NCI-H526 treated with DMSO at 0.1 percent for 48 hours (cell line): ENCODE data around the gene CFAP46.
"Not testable (repeated sequence)": the region's sequence is repeated elsewhere in the genome, so short reads cannot be mapped to it uniquely, and the experiment has no call there.

Experiments
- DNase-seq: peaks from one replicate; lab custom pipeline; 2025; lab: John Stamatoyannopoulos, UW

CFAP46 gene

DNA sequence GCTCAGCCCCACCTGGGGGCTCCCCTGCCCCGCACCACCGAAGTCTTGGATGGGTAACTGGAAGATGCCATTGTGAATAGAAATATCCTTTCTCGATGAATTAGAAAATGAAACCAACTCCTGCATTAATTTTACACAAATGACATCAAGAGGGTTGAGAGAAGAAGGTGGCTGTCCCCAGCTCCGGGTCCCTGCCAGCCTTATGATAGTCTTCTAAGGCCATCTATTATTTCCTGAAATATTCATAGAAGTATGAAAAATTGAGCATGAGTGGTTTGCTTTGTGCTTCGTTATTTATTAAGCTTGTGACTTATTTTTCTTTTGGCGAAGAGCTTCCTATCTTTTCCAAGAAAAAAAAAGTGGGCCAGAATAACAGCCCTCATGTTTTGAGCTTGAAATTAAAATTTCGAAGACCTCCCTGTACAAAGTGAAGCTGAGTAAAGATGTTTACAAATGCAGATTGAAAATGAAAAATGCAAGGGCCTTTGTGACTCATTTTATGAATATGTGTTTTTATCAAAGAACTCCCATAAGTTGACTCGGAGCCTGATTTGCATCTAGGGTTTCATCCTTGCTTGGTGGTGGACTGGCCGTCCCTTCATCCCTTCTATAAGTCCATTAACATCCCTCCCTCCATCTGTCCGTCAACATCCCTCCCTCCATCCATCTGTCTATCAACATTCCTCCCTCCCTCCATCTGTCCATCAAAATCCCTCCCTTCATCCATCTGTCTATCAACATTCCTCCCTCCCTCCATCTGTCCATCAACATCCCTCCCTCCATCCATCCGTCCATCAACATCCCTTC, 20.5 kb upstream of the CFAP46 start:
- DNase-seq = no peak

DNA sequence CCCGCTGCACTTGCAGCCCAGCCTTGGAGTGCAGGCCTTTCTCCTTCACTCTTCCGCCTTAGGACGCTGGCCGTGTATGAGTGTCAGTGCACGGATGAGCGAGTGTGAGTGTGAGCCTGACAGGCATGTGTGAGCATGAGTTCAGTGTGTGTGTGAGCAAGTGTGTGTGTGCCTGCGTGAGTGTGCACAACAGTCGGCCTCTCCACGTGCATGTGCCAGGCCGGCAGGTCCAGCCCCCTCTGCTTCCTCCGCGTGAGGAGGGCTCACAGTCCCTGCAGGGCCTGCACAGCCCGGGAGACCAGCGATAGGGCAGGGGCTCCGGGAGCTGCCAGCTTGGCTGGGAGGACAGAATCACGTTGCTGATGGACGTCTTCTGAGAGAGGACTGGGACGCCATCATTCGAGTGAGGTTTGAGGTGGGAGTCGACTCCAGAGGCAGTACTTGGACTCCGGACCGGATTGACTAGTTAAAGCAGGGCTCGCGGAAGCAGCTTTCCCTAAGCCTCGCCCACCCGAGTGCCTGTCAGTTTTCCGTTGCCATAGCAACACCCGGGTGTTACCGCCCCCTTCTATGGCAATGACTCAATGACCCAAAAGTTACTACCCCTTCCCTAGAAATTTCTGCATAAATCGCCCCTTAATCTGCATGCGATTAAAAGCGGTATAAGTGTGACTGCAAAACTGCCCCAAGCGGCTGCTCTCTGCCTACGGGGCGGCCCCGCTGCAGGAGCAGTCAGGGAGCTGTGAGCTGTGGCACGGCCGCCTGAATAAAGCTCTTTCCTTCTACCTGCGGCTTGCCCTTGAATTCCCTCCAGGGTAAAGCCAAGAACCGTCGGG, 19.6 kb upstream of the CFAP46 start:
- DNase-seq = peak; percentile 3

DNA sequence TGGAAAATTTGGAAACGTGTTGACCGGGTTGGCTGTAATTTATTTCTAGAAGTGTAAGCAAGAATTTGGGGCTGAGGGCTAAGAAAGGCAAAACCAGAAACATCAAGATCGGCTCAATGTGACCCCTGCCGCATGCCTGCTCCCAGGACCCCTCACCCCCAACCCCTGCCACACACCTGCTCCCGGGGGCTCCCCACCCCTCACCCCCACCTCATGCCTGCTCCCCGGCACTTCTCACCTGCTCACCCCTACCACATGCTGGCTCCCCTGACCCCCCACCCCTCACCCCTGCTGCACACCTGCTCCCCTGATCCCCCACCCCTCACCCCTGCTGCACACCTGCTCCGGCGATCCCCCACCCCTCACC, 19.0 kb upstream of the CFAP46 start:
- no peak for DNase-seq

DNA sequence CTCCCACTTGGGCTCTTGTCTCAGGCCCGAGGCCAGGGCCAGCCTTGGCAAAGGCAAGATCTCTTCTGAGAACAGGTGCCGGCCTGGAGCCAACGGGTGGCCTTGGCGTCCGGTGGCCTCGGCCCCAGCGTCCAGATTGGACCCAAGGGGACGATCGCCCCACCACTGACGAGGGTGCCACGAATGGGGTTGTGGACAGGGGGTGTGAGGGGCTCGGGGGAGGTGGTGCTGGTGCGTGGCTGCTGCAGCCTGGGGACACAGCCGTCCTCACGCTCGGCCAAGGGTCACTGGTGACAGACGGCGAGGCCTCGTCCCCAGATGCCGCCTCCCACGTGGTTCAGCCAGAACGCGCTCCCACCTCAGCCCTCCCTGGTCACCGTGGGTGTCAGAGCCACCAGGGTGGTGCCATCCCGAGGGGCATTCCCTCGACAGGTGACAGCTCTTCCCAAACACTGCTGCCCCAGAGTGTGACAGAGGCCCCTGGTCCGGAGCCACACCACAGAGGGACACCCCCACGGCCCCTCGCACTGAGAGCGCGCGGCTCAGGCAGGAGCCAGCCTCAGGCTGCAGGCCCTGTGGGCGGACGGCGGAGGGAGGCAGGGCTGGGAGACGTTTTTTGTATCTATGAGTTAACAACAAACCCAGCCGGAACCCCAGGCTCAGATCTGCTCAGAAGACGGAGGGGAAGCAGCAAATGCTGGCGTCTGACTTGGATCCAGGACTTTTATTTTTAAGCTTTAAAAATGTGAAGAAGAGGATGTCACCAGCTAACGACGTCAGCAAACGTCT, 18.5 kb upstream of the CFAP46 start:
- DNase-seq = no peak

DNA sequence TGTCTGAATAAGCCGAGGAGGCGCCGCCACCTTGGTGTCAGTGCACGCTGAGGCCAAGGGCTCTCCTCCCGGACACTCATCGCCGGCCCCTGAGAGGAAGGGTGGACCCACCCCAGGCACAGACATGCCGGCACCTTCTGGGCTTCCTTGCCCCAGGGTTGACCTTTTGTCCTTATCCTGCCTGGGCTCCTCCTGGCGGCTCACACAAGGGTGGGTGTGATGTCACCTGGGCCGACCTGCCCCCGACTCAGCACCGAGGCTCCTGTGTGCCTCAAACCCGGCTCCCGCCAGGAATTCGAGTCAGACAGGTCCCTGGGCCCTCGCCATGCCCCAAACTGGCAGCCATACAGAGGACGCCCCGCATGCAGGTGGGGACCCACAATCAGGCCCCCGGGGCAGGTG, 17.7 kb upstream of the CFAP46 start:
- no peak for DNase-seq

DNA sequence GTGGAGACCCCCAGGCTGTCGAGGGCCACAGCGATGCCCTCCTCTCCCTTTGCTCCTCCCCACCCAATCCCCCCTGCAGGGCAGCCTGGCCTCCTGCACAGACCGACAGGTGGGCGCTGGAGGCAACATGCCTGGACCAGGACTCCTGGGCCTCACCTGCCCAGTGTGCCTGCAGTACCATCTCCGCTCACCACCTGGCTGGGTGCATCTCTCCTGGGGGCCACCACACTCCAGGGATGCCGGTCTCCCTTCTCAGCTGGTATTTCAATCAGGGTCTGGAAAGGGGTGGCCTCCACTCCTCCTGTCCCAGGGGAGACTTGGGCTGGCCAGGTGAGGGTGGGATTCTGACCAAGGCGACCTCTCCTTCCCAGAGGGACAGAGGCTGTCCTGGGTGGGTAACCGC, 17.2 kb upstream of the CFAP46 start:
- no peak for DNase-seq

DNA sequence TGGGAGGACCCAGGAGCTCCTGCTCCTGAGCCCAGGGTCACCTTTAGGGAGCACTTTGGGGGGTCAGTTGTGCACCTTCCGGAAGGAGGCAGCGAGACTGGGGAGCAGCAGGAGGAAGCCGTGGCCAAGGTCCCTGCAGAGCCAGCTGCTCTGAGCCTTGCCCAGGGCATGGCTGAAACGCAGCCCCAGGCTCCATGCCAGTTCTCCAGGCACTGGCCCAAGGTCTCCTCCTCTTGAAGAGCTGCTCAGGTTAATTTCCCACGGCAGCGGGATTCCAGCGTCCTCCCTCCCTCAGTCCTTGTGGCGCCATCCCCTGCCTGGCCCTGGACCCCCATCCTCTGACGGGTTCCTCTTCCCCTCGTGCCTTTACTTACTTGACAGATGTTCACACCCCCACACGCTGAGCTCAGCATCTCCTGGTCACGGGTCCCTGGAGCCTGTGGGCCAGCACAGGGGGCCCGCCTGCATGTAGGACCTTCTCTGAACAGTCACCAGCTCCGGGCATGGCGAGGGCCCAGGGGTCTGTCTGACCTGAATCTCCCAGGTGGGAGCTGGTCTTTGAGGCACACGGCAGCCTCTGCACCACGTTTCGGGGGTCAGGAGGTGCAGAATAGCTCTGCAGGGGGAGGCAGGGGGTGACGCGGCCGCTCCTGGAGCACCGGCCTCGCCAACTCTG, 16.7 kb upstream of the CFAP46 start:
- no peak for DNase-seq

DNA sequence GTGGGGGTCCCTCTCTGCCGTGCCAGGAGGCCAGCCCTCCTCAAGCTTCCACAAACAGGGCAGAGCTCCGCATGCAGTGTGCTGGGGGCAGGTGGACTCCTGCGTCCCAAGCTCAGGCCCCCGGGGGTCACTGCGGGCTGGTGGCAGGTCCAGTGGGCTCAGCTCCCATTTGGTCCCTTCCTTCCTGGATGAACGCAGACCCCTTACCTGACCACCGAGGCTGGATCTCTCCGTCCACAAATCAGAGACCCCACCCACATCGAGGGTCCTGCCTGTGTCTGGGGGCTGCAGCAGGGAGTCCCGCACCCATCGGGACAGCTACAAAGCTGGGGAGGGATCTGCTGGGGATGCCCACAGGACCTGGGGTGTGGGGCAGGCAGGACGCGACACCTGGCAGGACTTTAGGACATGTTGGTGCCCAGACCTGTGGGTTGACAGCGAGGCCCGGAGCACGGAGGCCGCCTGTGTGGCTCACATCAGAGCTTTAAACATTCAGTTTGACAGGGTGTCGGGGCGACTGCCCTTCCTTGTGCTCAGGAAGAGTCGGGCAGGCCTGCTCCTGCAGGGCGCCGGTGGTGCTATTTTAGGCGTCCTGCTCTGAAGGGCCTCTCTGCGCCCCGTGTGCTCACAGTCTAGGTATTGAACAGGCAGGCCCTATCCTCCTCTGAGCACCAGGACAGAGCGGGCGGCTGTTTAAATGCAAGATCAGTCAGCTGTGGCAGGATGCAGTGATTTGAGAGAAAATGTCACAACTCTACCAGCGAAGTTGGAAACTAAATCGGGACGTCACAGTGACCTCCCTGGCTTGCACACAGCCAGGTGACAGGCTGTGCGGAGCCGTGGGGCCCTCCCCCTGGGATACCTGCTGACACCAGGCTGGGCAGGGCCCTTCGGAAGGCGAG, 15.9 kb upstream of the CFAP46 start:
- DNase-seq = no peak

DNA sequence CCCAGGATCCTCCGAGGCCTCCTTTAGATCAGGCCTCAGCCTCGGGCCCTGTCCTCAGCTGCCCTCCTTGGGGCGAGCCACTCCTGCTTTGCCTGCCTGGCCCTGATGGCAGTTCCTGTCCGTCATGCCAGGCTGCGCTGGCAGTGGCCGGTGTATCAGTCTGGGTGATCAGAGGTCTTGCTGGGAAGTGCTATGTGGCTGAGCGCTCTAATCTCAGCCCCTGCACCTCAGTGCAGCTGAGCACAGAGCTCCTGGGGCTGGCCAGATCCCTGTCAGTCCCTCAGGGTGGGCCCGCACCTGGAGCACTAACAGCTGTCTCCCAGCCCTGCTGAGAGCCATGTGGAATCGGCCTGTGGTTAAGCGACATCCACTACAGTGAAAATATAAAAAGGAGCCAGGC, 14.8 kb upstream of the CFAP46 start:
- no peak for DNase-seq

DNA sequence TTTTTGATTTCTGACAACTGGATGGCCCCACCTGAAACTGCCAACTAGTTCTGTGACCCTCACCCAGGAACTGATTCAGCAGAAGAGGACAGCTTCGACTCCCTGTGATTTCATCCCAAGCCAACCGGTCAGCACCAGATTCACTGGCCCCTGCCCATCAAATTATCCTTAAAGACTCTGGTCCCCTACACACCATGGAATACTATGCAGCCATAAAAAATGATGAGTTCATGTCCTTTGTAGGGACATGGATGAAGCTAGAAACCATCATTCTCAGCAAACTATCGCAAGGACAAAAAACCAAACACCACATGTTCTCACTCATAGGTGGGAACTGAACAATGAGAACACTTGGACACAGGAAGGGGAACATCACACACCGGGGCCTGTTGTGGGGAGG, 13.9 kb upstream of the CFAP46 start:
- not testable (repeated sequence) for DNase-seq

DNA sequence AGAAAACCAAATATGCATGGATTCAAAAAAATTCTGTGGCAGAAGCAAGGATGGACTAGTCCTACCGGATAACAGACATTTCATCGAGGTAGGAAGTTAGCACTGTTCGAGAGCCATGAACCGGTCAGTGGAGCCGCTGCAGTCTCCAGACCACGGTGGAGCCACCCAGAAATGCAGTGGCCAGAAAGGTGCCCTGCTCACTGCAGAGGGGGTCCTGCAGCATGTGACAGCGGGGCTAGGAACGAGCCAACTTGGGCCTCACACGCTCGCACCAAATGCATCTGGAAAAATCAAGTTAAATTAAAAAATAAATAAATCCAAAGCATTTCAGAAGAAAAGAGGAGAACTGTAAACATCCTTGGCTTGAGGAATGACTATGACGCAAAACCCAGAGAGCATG, 13.1 kb upstream of the CFAP46 start:
- DNase-seq = no peak

DNA sequence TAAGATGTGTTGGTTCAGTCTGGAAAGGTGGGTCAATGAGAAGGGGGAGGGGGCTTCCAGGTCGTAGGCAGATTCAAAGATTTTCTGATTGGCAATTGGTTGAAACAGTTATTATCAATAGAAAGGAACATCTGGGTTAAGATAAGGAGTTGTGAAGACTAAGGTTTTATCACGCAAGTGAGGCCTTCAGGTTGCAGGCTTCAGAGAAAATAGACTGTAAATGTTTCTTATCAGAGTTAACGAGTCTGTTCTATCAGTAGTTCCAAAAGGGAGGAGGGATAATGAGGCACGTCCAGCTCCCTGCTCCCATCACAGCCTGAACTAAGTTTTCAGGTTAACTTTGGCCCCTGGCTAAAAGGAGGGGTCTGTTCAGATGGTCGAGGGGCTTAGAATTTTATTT, 11.1 kb upstream of the CFAP46 start:
- no peak for DNase-seq

DNA sequence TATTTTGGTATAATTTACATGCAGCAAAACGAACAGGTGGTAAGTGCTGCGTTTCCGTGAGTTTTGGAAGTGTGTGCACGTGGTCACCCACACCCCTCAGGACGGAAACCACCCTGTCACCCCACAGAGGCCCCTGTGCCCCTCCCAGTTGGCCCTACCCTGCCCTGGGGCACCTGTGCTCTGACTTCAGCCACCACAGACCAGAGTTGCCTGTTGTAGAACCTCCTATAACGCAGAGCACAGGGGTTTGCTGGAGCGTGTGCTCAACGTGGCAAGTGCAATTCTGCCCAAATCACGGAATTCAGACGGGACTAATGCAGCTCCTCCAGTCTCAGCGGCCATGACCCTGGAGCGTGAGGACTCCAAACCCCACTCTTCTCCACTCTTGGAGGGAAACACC, 9.6 kb upstream of the CFAP46 start:
- DNase-seq = no peak

DNA sequence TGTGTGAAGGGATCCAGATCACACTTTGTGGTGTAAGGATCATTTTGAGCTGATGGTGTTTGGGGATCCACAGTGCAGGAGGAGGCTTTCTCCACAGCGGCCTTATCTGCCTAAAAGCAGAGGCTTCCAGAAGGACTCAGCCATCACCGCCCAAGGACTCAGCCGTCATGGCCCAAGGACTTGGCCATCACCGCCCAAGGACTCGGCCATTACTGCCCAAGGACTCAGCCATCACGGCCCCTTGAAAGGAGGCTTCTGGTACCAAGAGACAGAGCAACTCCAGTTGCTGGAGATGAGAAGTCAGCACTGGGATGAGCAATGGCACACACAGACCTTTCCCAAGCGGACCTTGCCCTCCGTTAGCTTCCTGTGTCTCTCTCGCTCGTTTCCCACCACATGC, 6.0 kb upstream of the CFAP46 start:
- no peak for DNase-seq

DNA sequence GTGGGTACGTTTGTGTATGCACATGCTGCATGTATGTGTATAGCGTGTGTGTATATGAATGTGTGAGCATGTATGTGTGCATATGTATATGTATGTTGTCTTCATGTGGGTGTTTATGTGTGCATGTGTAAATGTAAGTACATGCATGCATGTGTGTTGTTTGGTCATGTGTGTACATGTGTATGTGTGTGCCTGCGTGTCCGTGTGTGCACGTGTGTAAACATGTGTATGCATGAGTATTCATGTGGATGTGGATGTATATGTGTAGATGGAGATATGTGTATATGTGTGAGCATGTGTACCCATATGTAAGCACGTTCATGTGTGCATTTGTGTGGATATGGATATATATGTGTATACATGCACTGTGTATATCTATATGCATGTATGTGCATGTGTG, 5.5 kb upstream of the CFAP46 start:
- no peak for DNase-seq

DNA sequence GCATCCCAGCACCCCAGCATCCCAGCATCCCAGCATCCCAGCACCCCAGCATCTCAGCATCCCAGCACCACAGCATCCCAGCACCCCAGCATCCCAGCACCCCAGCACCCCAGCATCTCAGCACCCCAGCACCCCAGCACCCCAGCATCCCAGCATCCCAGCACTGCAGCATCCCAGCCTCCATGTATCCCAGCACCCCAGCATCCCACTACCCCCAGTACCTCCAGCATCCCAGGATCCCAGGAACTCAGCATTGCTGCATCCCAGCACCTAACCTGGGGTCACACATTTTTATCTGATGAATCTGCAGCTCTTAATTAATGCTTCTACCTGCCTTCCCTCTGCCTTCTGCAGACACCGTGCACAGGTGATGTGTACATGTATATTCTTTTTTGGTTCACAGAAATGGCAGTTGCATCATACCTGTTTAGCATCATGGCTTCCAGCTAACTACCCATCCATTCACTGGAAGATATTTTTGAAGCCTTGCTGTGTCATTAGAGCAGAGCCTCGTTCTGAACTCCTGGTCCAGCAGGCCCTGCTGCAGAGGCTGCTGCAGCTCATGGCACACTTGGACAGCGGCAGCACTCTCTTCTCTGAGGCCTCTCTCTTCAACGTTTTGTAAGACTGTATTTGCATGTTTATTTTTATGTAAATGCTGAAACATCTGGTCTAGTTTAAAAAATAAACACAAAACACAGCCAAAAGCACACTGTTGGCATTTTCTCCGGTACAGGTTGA, 4.6 kb upstream of the CFAP46 start:
- DNase-seq = no peak

DNA sequence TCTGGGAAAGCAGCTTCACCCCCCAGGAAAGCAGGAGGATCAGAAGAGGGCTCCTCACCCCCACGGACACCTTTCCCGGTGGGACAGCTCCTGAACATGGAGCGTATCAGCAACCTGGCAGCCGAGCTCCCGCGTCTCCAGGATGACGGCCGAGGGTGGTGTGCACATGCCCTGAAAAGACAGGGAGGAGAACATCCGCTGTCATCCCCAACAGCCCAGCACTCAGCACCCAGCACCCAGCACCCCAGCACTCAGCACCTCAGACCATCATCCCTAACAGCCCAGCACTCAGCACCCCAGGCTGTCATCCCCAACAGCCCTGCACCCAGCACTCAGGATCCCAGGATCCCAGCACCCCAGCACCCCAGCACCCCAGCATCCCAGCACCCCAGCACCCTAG, 3.9 kb upstream of the CFAP46 start:
- DNase-seq = no peak

DNA sequence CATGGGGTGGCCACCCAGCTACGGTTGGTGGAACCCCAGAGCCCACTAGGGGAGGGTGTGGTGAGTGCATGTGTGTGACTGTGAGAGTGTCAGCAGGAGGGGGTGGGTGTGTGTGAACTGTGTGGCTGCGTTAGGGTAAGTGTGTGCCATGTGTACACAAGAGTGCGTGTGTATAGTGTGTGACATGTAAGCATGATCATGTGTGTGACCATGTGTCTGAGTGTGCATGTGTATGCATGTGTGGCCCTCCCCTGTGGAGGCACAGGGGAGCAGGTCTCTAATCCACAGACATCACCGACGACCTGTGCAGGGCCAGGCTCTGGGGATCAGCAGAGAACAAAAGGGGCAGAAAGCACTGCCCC, 3.5 kb upstream of the CFAP46 start:
- no peak for DNase-seq

DNA sequence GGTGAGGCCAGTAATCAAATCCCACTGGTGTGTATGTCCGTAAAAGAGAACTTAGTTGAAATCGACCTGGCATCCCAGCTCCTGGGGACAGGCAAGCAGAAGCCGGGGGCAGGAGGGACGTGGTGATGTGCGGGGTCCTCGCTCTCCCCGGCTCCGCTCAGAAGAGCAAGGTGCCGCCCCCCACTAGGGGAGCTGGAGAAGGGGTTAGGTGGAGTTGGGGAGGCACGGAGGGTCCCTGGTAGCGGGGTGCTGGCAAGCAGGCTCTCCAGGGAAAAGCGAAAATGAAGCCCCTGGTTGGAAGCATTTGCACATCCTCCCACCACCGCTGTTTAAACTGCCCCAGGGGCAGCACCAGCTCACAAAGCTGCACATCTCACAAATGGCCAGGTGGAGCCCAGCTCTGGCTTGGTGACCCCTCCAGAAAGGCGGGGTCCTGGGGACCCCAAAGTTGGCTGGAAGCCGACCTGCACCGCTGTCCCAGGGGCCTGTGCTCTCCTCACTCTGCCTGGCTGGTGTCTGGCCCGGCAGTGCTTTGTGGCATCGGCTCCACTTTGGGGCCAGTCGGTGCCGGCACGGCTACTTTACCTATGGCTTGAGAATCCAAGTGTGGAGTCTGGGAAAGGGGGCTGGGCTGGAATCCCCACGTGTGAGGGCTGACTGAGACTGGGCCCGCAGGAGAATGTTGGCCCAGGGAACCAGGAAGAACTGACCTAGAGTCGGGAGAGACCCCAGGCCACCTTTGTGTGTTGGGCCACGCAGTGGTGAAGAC, 2.9 kb upstream of the CFAP46 start:
- no peak for DNase-seq

DNA sequence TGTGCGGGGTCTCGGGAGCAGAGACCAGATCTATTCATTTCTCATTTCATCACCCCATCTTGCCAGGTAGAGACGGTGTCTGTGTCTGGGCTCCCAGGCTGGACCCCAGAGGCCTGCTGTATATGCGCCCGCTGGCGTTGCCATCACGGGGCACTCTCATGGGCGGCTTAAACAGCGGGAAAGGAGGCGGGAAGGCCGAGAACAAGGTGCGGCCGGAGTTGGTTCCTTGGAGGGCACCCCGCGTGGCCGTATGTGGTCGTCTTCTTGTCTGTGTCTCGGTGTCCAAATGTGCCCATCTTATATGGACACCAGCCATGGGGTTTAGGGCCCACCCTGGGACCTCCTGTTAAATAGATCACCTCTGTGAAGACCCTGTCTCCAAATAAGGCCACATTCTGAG, 2.1 kb upstream of the CFAP46 start:
- DNase-seq = no peak
